Erythroblast (primary cell): ENCODE measurements around the gene COPB2.

Experiments used
- GATA1 ChIP-seq: IDR thresholded peaks from 2 replicates; pipeline ENCODE4 v1.6.1; 2011; ENCODE audit warnings: low read depth, mild to moderate bottlenecking, control low read depth, low read length, moderate library complexity
- POLR2A ChIP-seq: IDR thresholded peaks from 2 replicates; pipeline ENCODE4 v1.6.1; 2011; ENCODE audit warnings: mild to moderate bottlenecking, low read length

GRCh38 chr3:139309880-139310279 is 79.6 kb downstream of the COPB2 start:
- no peak for TF ChIP-seq POLR2A
- no peak for TF ChIP-seq GATA1
